ENCODE results near the gene WNT5B.

- TF ChIP-seq CTCF (IDR thresholded peaks at IDR 0.05) (no peak), POLR2A (IDR thresholded peaks at IDR 0.05) (no peak)
Observed at GRCh38 chr12:1607940-1608712, 20.9 kb upstream of the WNT5B start.
